ENCODE data around the gene ZNF804A. TPM values are rescaled to one million over a fixed set of nuclear protein-coding genes. Genes with fewer than 3 reads are reported as not detected.

The ZNF804A gene
- polyA plus RNA-seq, 3 donors = 0.83 to 3.7 (median 1.8) TPM

DNA sequence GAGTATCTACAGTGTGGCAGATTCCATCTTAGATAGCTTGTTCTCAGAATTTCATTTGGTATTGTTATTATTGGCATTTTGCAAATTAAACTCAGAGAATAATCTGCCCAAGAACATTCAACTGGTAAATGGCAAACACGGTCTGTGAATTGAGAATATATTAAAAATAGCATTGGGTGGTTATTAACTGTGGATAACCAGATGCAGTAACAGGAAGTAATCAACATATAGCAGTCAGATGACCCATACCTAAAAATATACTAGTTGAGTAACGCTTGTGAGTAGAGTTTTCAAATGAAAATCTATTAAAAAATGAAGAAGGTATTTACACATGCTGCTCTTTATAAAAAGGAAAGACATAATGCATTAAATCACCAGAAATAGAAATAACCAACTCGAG is 129.5 kb downstream of the ZNF804A start:
- peaks cover 9% of the 10 kb centered on the region for H3K4me1 Mint-ChIP-seq
- Histone ChIP-seq H2AFZ (ENCODE audit: insufficient read depth, low read depth, low read length, poor library complexity, severe bottlenecking) (no peak overlapping the region), H3K4me3 (replicated peaks in 1 of 3; ENCODE audit: low read depth in 2 of 3, low read length in 3 of 3) (no peak overlapping the region), H3K27ac (ENCODE audit: low read depth in 1 of 2, low read length in 2 of 2) (no peak overlapping the region), H4K20me1 (ENCODE audit: insufficient read depth, low read length) (no peaks in the 10 kb centered on the region), H3K9ac (ENCODE audit: insufficient read depth, low read length, poor library complexity, severe bottlenecking) (no peak overlapping the region), H3K4me2 (replicated peaks; ENCODE audit: extremely low read depth, low read length, poor library complexity, severe bottlenecking) (no peak overlapping the region), H3K27me3 (ENCODE audit: control insufficient read depth in 2 of 2, insufficient read depth in 2 of 2, low read length in 2 of 2) (no peaks in the 10 kb centered on the region), H3K36me3 (replicated peaks in 1 of 2; ENCODE audit: control insufficient read depth in 1 of 2, insufficient read depth in 2 of 2, low read length in 2 of 2) (no peaks in the 10 kb centered on the region), H3K9me3 (replicated peaks in 1 of 2; ENCODE audit: control insufficient read depth in 1 of 2, insufficient read depth in 1 of 2, low read length in 2 of 2) (no peaks in the 10 kb centered on the region), H3K79me2 (ENCODE audit: insufficient read depth, low read length) (no peaks in the 10 kb centered on the region), H3K4me1 (ENCODE audit: control insufficient read depth in 1 of 2, insufficient read depth in 2 of 2, low read length in 2 of 2) (peaks cover 0 to 8% of the 10 kb centered on the region in 2 donors)
- no peak overlapping the region for H3K4me3 Mint-ChIP-seq
- no peaks in the 10 kb centered on the region for H3K9me3 Mint-ChIP-seq
- TF ChIP-seq, protein P1, sequence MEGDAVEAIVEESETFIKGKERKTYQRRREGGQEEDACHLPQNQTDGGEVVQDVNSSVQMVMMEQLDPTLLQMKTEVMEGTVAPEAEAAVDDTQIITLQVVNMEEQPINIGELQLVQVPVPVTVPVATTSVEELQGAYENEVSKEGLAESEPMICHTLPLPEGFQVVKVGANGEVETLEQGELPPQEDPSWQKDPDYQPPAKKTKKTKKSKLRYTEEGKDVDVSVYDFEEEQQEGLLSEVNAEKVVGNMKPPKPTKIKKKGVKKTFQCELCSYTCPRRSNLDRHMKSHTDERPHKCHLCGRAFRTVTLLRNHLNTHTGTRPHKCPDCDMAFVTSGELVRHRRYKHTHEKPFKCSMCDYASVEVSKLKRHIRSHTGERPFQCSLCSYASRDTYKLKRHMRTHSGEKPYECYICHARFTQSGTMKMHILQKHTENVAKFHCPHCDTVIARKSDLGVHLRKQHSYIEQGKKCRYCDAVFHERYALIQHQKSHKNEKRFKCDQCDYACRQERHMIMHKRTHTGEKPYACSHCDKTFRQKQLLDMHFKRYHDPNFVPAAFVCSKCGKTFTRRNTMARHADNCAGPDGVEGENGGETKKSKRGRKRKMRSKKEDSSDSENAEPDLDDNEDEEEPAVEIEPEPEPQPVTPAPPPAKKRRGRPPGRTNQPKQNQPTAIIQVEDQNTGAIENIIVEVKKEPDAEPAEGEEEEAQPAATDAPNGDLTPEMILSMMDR (IDR thresholded peaks at IDR 0.05) = no peak
- no peak for DNase-seq
- intact Hi-C loops (cut with micrococcal nuclease) = no loop called here
- no peaks in the 10 kb centered on the region for H3K36me3 Mint-ChIP-seq
- no peak overlapping the region for H3K27ac Mint-ChIP-seq
- no peaks in the 10 kb centered on the region for H3K27me3 Mint-ChIP-seq (ENCODE audit: low read depth in 3 of 3)
- no CpG with 5 or more reads among the region's 3 CpGs for WGBS (ENCODE audit: insufficient coverage)

DNA sequence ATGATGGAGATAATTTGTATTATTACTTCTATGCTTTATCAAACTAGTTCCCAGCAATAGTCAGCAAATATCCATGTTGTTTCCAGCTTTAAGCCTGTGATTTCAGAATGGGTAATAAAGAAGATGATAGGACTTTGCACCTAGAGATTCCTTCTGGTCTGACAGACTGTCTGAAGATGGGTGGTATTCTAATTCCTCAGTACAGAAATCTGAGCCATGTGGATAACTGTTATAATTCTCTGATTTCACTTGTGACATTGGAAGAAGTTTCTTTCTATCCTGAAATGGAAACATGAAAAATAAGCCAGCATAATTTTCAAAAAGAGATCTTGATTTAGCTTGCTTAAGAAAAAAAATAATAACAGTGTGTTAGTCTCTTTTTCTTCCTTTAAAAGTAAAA is 130.1 kb downstream of the ZNF804A start:
- no peak for DNase-seq
- TF ChIP-seq, protein P1 (IDR thresholded peaks at IDR 0.05) = no peak
- Histone ChIP-seq H3K36me3 (replicated peaks in 1 of 2; ENCODE audit: control insufficient read depth in 1 of 2, insufficient read depth in 2 of 2, low read length in 2 of 2) (no peaks in the 10 kb centered on the region), H3K9me3 (replicated peaks in 1 of 2; ENCODE audit: control insufficient read depth in 1 of 2, insufficient read depth in 1 of 2, low read length in 2 of 2) (no peaks in the 10 kb centered on the region), H2AFZ (ENCODE audit: insufficient read depth, low read depth, low read length, poor library complexity, severe bottlenecking) (no peak overlapping the region), H4K20me1 (ENCODE audit: insufficient read depth, low read length) (no peaks in the 10 kb centered on the region), H3K4me2 (replicated peaks; ENCODE audit: extremely low read depth, low read length, poor library complexity, severe bottlenecking) (no peak overlapping the region), H3K27me3 (ENCODE audit: control insufficient read depth in 2 of 2, insufficient read depth in 2 of 2, low read length in 2 of 2) (no peaks in the 10 kb centered on the region), H3K4me3 (replicated peaks in 1 of 3; ENCODE audit: low read depth in 2 of 3, low read length in 3 of 3) (no peak overlapping the region), H3K27ac (ENCODE audit: low read depth in 1 of 2, low read length in 2 of 2) (no peak overlapping the region), H3K79me2 (ENCODE audit: insufficient read depth, low read length) (no peaks in the 10 kb centered on the region), H3K4me1 (ENCODE audit: control insufficient read depth in 1 of 2, insufficient read depth in 2 of 2, low read length in 2 of 2) (peaks cover 0 to 8% of the 10 kb centered on the region in 2 donors), H3K9ac (ENCODE audit: insufficient read depth, low read length, poor library complexity, severe bottlenecking) (no peak overlapping the region)
- intact Hi-C loops (cut with micrococcal nuclease) = no loop called here
- Mint-ChIP-seq H3K27ac (no peak overlapping the region), H3K4me1 (peaks cover 9% of the 10 kb centered on the region), H3K4me3 (no peak overlapping the region), H3K9me3 (no peaks in the 10 kb centered on the region), H3K36me3 (no peaks in the 10 kb centered on the region), H3K27me3 (ENCODE audit: low read depth in 3 of 3) (no peaks in the 10 kb centered on the region)

All from CD14-positive monocyte (primary cell).